Activated CD8-positive, alpha-beta memory T cell treated with anti-CD3 and anti-CD28 coated beads, Interleukin-2, amount 50 U/mL, for 24 hours (primary cell): ENCODE measurements around the gene RABGEF1.
"Not testable (repeated sequence)": the region's sequence is repeated elsewhere in the genome, so short reads cannot be mapped to it uniquely, and the experiment has no call there.

ENCODE experiments used
- DNase-seq: peaks from one replicate; pipeline ENCODE4 v3.0.0-alpha.2; 2020; ENCODE audit errors: extremely low read depth

RABGEF1 gene

DNA sequence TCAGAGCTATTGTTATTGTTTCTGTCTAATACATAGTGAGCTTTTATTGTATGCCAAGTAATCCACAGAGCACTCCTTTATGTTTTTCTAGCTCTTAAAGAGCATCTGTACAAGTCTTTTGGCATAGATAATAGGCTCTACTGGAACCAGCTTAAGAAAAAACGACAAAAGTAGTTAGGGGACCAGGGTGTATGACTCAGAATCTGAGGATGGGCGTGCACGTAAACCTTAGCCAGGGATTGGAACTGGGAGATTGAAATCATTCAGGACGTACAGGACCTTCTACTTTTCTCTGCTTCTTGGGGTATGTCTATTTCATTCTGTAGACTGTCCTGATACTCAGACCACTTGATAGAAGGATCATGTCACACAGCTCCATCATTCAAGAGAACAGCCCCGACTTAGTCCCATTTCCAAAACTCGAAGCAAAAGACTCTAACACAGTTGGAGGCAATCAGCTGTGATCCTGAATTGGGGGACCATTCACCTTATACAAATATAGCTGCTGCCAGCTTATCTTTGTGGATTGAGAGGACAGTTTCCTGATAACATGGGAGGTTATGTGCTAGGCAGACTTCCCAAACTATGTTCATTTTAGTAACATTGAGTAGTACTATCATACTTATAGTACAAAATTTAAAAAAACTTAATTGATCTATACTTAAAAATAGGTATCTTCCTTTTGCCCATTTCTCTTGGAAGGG, 24.9 kb downstream of the RABGEF1 start:
- not testable (repeated sequence) for DNase-seq

DNA sequence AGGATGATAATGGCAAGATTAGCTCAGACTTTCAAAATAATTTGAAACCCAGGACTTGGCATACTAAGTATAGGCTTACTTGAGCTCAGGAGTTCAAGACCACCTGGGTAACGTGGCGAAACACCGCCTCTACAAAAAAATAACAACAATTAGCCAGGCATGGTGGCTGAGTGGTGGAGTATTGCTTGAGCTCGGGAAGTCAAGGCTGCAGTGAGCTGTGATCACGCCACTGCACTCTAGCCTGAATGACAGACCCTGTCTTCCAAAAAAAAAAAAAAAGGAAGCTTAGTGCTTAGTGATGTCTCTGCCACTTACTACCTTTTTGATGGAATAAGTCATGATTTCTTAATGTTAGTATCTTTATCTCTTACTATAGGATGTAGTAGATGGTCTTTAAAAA, 25.5 kb downstream of the RABGEF1 start:
- no peak for DNase-seq

DNA sequence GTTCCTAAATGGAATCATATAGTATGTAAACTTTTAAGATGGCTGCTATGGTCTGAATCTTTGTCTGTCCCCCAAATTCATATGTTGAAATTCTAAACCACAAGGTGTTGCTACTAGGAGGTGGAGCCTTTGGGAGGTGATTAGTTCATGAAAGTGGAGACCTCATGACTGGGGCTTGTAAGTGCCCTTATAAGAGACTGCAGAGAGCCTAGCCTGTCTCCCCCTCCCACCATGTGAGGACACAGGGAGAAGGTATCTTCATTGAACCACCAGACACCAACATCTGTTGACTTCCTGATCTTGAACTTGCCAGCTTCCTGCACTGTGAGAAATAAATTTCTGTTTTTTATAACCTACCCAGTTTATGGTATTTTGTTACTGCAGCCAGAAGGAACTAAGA, 27.0 kb downstream of the RABGEF1 start:
- DNase-seq: not testable (repeated sequence)

- DNase-seq: no peak
These were observed 28.6 kb downstream of the RABGEF1 start for GRCh38 chr7:66768865-66769832.

DNA sequence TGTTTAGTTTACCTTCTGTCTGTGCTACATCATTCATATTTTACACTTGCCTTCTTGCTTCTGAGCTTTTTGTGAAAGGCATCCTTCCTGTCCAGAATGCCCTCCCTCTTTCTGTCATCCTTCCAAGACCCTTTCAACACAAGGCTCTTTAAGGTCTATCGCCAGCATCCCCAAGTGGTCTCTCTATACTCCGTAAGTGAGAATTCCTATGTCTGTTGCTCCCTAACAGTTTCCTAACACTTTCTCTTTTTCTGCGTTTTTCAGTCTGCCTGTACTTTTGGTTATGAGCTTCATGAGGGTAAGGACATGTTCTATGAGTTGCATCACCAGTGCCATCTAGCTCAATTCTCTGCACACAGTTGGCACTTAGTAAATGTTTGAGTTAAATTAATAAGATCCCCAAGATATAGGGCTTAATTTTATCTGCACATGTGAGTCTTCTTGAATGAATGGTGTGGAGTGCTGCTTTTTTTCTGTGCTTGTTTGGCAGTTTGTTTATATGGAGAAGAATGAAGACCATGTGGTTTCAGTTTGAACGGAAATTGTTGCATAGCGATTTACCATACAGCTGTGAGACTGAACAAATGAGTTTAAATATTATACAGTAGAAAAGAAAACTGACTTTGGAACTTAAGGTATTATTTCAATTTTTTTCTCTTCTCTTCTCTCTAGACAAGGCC, 29.4 kb downstream of the RABGEF1 start:
- no peak for DNase-seq

GRCh38 chr7:66771795-66772194, 31.3 kb downstream of the RABGEF1 start:
- DNase-seq: no peak

- not testable (repeated sequence) for DNase-seq
These were observed 33.2 kb downstream of the RABGEF1 start for GRCh38 chr7:66773744-66774143.

DNA sequence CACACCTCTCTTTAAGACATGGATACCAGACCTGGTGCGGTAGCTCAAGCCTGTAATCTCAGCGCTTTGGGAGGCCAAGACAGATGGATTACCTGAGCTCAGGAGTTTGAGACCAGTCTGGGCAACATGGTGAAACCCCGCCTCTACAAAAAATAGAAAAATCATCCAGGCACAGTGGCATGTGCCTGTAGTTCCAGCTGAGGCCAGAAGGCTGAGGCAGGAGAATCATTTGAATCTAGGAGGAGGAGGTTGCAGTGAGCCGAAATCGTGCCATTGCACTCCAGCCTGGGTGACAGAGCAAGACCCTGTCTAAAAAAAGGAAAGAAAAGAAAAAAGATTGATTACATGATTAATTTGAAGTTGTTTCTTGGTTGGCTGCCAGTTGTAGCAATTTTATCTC, 35.9 kb downstream of the RABGEF1 start:
- not testable (repeated sequence) for DNase-seq

DNA sequence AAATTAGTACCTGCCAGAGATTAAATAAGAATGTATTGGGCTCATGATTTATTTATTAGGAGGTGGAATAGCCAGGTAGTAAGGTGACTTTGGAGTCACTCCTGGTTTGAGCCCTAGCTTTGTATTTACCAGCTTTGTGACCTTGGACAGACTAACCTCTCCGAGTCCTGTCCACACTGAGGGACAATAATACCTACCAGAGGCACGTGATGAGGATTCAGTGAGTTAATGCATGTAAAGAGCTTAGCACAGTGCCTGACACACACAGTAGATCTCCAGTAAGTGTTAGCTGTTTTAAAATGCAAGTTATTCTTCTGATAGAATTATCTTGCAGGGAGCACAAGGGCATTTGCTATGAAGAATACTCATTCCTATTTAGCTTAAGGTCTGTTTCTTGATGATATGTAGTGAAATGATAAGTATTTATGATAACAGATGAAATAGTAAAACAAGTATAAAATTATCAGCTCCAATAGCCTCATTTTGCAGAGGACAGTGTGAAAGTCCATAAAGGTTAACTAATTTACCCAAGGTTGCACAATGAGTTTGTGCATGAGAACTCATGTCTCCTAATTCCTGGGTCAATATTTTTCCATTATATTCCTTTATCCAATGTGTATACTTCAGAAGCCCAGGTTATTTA, 36.4 kb downstream of the RABGEF1 start:
- no peak for DNase-seq

DNA sequence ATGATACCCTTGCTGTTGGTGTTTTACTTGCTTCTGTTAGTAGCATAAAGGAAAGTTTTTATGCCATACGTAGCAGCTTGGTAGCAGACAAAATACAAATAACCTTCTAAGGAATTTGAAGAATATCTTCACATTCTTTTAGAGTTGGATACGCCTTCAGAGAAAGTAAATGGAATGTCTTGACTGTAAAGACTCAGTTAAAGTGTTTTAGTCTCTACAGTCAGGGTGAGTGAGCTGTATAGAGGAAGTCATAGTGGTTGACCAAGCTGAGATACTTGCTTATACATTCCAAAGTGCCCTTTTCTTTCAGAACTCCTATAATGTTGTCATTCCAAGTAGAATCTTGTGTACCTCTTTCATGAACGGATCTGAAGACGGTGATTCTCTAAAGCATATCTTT, 37.7 kb downstream of the RABGEF1 start:
- no peak for DNase-seq

DNA sequence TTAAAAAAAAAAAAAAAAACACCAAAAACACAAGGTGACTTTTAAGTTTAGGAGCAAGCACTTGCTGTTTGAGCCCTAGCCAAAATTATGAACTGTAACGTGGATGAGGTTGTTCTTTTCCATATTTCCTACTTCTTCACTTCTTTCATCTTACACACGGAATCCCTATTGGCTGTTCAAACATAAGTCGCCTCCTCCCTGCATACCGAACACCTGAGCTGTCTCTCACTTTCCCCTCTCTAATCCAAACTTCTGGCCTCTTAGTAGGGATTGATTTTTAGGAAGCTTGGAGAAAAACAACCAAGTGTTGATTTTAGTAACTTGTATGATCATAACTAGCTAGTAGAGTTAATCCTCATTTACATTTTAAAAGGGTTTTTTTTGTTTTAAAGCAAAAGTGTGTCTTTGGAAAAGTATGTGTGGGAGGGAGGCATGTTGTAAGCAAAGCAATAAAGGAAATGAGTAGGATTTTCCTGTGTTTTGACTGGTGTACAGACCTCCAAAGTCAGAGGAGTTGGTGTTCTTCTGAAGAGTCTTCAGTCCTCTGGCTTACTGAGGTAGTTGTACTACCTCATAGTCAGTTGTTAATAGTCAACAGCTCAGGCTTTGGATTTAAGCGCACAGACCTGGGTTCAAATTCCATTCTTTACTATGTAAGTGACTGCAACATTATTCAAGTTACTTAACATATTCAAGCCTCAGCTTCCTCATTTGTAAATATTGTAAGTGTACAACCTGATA, 39.3 kb downstream of the RABGEF1 start:
- no peak for DNase-seq

- DNase-seq: no peak
These were observed 41.0 kb downstream of the RABGEF1 start for GRCh38 chr7:66781408-66782090.

DNA sequence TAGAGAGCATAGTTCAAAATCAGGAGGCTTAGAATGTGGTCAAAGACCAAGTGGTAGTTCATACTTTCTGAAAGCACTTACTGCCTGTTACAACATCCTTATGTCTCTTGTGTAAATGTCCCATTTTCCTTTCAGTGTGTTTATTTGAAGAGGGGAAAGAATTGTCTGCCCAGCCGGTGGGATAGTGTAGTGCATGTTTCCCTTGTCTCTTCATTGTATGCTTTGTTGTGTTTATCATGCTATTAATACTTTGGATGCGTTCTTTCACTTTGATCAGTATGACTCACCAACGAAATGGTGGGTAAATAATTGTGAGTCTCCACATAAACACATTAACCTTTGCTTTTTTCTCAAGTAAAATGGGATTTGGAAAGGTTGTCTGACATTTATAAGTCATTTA, 42.3 kb downstream of the RABGEF1 start:
- not testable (repeated sequence) for DNase-seq

DNA sequence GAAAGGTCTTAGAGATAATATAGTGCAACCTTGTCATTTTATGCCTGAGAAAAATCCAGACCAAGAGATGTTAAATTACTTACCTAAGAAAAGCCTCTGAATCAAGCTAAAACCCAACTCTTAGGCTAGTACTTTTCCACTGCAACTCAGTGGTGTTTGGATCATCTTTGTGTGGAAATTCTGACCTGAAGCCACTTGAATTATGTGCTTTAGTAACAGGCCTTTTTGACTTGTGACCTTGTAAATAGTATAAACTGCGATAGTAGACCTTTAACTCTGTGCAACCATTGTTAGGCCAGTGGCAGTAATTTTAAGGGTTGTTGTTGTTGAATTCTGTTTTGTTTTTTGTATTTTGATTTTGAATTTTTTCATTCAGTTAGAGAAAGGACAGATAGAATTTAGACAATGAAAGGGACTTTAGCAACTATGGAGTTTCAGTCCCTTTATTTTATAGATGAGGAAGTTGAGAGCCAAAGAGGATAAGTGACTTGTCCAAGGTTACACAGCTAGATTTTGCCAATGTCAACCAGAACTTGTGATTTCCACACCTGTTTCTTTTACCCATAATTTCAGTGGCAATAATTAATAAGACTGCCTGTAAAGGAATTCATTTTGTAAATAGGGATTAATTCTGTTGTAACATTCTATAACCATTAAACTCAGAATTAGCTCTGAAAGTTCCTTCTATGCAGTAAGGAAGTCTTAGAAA, 43.5 kb downstream of the RABGEF1 start:
- not testable (repeated sequence) for DNase-seq

- no peak for DNase-seq
These were observed 49.7 kb downstream of the RABGEF1 start for GRCh38 chr7:66790196-66790595.

- no peak for DNase-seq
These were observed 50.2 kb downstream of the RABGEF1 start for GRCh38 chr7:66790725-66791124.

- no peak for DNase-seq
These were observed 60.1 kb downstream of the RABGEF1 start for GRCh38 chr7:66800591-66800990.

GRCh38 chr7:66804001-66804400, 63.5 kb downstream of the RABGEF1 start:
- no peak for DNase-seq

GRCh38 chr7:66807736-66808135, 67.2 kb downstream of the RABGEF1 start:
- no peak for DNase-seq

GRCh38 chr7:66810716-66811115, 70.2 kb downstream of the RABGEF1 start:
- DNase-seq: no peak
